Measurements from ENCODE around the gene VPS26A. TPM values are rescaled to one million over a fixed set of nuclear protein-coding genes. Genes with fewer than 3 reads are reported as not detected.

The VPS26A gene
- polyA plus RNA-seq, 3 donors = 10.1 to 58.3 (median 42.1) TPM

DNA sequence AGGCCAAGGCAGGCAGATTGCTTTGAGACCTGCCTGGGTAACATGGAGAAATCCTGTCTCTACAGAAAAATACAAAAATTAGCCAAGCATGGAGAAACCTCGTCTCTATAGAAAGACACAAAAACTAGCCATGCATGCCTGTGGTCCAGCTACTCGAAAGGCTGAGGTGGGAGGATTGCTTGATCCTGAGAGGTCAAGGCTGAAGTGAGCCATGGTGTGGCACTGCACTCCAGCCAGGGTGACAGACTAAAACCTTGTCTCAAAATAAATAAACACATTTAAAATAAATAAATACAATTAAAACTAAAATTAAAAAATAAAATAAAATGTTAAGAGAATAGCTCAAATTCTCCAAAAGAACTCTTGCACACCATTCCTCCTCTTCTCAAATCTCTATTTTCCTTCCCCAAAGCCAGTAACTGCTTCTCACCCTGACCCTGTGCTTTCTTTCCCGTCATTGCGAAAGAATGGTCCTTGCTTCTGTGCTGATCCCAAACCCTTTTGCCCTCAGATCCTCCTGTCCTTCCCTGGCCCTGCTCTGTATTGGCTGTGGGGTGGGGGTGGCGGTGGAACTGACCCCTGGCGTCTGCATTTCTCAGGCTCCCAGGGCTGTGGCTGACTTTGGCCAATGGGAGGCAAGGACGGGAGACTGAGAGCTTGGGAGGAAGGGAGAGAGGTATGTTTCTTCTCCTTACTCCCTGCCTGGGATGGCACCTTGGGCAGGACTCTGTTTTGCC, 23.7 kb upstream of the VPS26A start:
- intact Hi-C loops (cut with micrococcal nuclease) = no loop called here
- Mint-ChIP-seq H3K4me1 (peaks cover 62% of the 10 kb centered on the region), H3K27me3 (ENCODE audit: low read depth in 3 of 3) (peaks cover 0 to 2% (median 0%) of the 10 kb centered on the region in 3 donors), H3K9me3 (peaks cover 0 to 8% (median 0%) of the 10 kb centered on the region in 7 donors), H3K4me3 (peak overlapping the region; percentile 7 to 66), H3K36me3 (peaks cover 82 to 95% of the 10 kb centered on the region in 2 donors), H3K27ac (peak overlapping the region; percentile 79 to 96 (median 90))
- no peaks in the 10 kb centered on the region for H3K27me3 ChIP-seq (ENCODE audit: control insufficient read depth in 2 of 2, insufficient read depth in 2 of 2, low read length in 2 of 2)
- WGBS (ENCODE audit: insufficient coverage) = no CpG with 5 or more reads among the region's 7 CpGs
- peak overlapping the region; percentile 60 to 61 for H3K27ac ChIP-seq (ENCODE audit: low read depth in 1 of 2, low read length in 2 of 2)
- H3K9ac ChIP-seq (ENCODE audit: insufficient read depth, low read length, poor library complexity, severe bottlenecking) = no peak overlapping the region
- no peak overlapping the region for H2AFZ ChIP-seq (ENCODE audit: insufficient read depth, low read depth, low read length, poor library complexity, severe bottlenecking)
- H3K4me1 ChIP-seq (ENCODE audit: control insufficient read depth in 1 of 2, insufficient read depth in 2 of 2, low read length in 2 of 2) = peaks cover 66 to 71% of the 10 kb centered on the region in 2 donors
- peaks cover 81 to 93% of the 10 kb centered on the region in 2 donors for H3K36me3 ChIP-seq (replicated peaks in 1 of 2; ENCODE audit: control insufficient read depth in 1 of 2, insufficient read depth in 2 of 2, low read length in 2 of 2)
- DNase-seq = no peak
- H3K9me3 ChIP-seq (replicated peaks in 1 of 2; ENCODE audit: control insufficient read depth in 1 of 2, insufficient read depth in 1 of 2, low read length in 2 of 2) = no peaks in the 10 kb centered on the region
- H3K4me2 ChIP-seq (replicated peaks; ENCODE audit: extremely low read depth, low read length, poor library complexity, severe bottlenecking) = peak overlapping the region; percentile 43
- H3K4me3 ChIP-seq (replicated peaks in 1 of 3; ENCODE audit: low read depth in 2 of 3, low read length in 3 of 3) = peak overlapping the region in 1 of 3 experiments; percentile 36
- TF ChIP-seq, protein P1, sequence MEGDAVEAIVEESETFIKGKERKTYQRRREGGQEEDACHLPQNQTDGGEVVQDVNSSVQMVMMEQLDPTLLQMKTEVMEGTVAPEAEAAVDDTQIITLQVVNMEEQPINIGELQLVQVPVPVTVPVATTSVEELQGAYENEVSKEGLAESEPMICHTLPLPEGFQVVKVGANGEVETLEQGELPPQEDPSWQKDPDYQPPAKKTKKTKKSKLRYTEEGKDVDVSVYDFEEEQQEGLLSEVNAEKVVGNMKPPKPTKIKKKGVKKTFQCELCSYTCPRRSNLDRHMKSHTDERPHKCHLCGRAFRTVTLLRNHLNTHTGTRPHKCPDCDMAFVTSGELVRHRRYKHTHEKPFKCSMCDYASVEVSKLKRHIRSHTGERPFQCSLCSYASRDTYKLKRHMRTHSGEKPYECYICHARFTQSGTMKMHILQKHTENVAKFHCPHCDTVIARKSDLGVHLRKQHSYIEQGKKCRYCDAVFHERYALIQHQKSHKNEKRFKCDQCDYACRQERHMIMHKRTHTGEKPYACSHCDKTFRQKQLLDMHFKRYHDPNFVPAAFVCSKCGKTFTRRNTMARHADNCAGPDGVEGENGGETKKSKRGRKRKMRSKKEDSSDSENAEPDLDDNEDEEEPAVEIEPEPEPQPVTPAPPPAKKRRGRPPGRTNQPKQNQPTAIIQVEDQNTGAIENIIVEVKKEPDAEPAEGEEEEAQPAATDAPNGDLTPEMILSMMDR (IDR thresholded peaks at IDR 0.05) = no peak
- peaks cover 91% of the 10 kb centered on the region for H3K79me2 ChIP-seq (ENCODE audit: insufficient read depth, low read length)
- peaks cover 100% of the 10 kb centered on the region for H4K20me1 ChIP-seq (ENCODE audit: insufficient read depth, low read length)

DNA sequence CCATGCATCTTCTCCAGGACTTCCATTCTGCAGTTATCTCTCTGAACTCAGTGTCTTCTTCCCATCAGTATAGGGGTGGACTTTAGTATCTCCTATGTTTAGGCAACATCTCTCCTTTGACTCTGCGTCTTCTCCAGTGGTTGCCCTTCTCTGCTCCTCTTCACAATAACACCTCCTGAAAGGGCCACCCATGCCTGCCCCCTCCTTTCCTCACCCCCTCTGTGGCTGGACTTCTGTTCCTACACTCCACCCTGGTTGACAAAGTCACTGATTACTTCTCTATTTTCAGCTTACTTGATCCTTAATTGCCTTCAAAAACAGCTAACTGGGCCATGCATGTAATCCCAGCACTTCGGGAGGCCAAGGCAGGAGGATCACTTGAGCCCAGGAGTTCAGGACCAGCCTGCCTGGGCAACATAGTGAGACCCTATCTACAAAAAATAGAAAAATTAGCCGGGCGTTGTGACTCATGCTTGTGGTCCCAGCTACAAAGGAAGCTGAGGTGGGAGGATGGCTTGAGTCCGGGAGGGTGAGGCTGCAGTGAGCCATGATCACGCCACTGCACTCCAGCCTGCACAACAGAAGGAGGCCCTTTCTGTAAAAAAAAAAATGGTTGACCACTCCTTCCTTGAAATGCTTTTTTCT, 22.4 kb upstream of the VPS26A start:
- peaks cover 100% of the 10 kb centered on the region for H4K20me1 ChIP-seq (ENCODE audit: insufficient read depth, low read length)
- Mint-ChIP-seq H3K9me3 (peaks cover 0 to 8% (median 0%) of the 10 kb centered on the region in 7 donors), H3K27me3 (ENCODE audit: low read depth in 3 of 3) (peaks cover 0 to 2% (median 0%) of the 10 kb centered on the region in 3 donors), H3K4me1 (peaks cover 56% of the 10 kb centered on the region), H3K36me3 (peaks cover 72 to 92% of the 10 kb centered on the region in 2 donors), H3K27ac (peak overlapping the region; percentile 86 to 96 (median 90)), H3K4me3 (peak overlapping the region; percentile 24 to 66)
- peak overlapping the region in 1 of 3 experiments; percentile 36 for H3K4me3 ChIP-seq (replicated peaks in 1 of 3; ENCODE audit: low read depth in 2 of 3, low read length in 3 of 3)
- intact Hi-C loops (cut with micrococcal nuclease) = loop anchor here in 1 of 2 donors (1.0 kb wide), 1 partner anchor 8 kb away; no protein-coding TSS in a partner anchor
- TF ChIP-seq, protein P1 (IDR thresholded peaks at IDR 0.05) = no peak
- no peaks in the 10 kb centered on the region for H3K9me3 ChIP-seq (replicated peaks in 1 of 2; ENCODE audit: control insufficient read depth in 1 of 2, insufficient read depth in 1 of 2, low read length in 2 of 2)
- no peaks in the 10 kb centered on the region for H3K27me3 ChIP-seq (ENCODE audit: control insufficient read depth in 2 of 2, insufficient read depth in 2 of 2, low read length in 2 of 2)
- H3K4me2 ChIP-seq (replicated peaks; ENCODE audit: extremely low read depth, low read length, poor library complexity, severe bottlenecking) = peak overlapping the region; percentile 43
- H3K36me3 ChIP-seq (replicated peaks in 1 of 2; ENCODE audit: control insufficient read depth in 1 of 2, insufficient read depth in 2 of 2, low read length in 2 of 2) = peaks cover 78 to 88% of the 10 kb centered on the region in 2 donors
- H3K9ac ChIP-seq (ENCODE audit: insufficient read depth, low read length, poor library complexity, severe bottlenecking) = no peak overlapping the region
- WGBS (ENCODE audit: insufficient coverage) = 3% methylated on average over 4 of the region's 6 CpGs
- DNase-seq = peak; percentile 61 to 82 (median 78)
- H3K79me2 ChIP-seq (ENCODE audit: insufficient read depth, low read length) = peaks cover 78% of the 10 kb centered on the region
- no peak overlapping the region for H2AFZ ChIP-seq (ENCODE audit: insufficient read depth, low read depth, low read length, poor library complexity, severe bottlenecking)
- H3K4me1 ChIP-seq (ENCODE audit: control insufficient read depth in 1 of 2, insufficient read depth in 2 of 2, low read length in 2 of 2) = peaks cover 53 to 59% of the 10 kb centered on the region in 2 donors
- H3K27ac ChIP-seq (ENCODE audit: low read depth in 1 of 2, low read length in 2 of 2) = peak overlapping the region; percentile 60 to 73
